Brain microvascular endothelial cell (primary cell): ENCODE results near the gene NFYA.

ENCODE experiments used
- DNase-seq: peaks from one replicate; pipeline ENCODE4 v3.0.0-alpha.2; 2020
- H3K27ac ChIP-seq: fragments of 250-450 bp; sonication (Bioruptor Pico); 2 replicates; pipeline ENCODE4 v1.5.1; 2020; ENCODE audit warnings: mild to moderate bottlenecking, moderate library complexity
- H3K27me3 ChIP-seq: fragments of 250-450 bp; sonication (Bioruptor Pico); replicated peaks from 2 replicates; pipeline ENCODE4 v1.5.1; 2020; ENCODE audit warnings: mild to moderate bottlenecking
- H3K36me3 ChIP-seq: fragments of 250-450 bp; sonication (Bioruptor Pico); replicated peaks from 2 replicates; pipeline ENCODE4 v1.5.1; 2020; ENCODE audit warnings: mild to moderate bottlenecking
- H3K4me3 ChIP-seq: 2 replicates; pipeline ENCODE4 v1.5.1; 2011; ENCODE audit warnings: low read depth, mild to moderate bottlenecking, control low read depth, low read length, moderate library complexity
- in situ Hi-C: cut with HindIII; loops from 2 replicates; pipeline ENCODE4 v1.10.0; 2017; ENCODE audit warnings: low sequenced_read_pairs, low pct_ligation_motif_present
- TF ChIP-seq, protein P1 (sequence below): IDR thresholded peaks from 2 replicates; pipeline ENCODE4 v1.5.1; 2011; ENCODE audit warnings: low read depth, mild to moderate bottlenecking, moderate library complexity, low read length, control low read depth, inconsistent platforms; ENCODE audit errors: missing control alignments

Gene NFYA

GRCh38 chr6:41042226-41043055 lies 30.3 kb upstream of the NFYA start, which contains the start of gene TSPO2:
Gene TSPO2, plus strand, starts transcription at chr6:41042467. Its CDS starts 519 bp downstream, at chr6:41042986.
- in situ Hi-C loops: no loop called here
- Histone ChIP-seq H3K27me3 (no peaks in the 10 kb centered on the region), H3K4me3 (no peak within 1 kb of the TSS), H3K27ac (no peak within 1 kb of the TSS), H3K36me3 (no peaks in the 10 kb centered on the region)
- TF ChIP-seq, protein P1, sequence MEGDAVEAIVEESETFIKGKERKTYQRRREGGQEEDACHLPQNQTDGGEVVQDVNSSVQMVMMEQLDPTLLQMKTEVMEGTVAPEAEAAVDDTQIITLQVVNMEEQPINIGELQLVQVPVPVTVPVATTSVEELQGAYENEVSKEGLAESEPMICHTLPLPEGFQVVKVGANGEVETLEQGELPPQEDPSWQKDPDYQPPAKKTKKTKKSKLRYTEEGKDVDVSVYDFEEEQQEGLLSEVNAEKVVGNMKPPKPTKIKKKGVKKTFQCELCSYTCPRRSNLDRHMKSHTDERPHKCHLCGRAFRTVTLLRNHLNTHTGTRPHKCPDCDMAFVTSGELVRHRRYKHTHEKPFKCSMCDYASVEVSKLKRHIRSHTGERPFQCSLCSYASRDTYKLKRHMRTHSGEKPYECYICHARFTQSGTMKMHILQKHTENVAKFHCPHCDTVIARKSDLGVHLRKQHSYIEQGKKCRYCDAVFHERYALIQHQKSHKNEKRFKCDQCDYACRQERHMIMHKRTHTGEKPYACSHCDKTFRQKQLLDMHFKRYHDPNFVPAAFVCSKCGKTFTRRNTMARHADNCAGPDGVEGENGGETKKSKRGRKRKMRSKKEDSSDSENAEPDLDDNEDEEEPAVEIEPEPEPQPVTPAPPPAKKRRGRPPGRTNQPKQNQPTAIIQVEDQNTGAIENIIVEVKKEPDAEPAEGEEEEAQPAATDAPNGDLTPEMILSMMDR: no peak
- no peak for DNase-seq

- Histone ChIP-seq H3K27me3 (no peaks in the 10 kb centered on the region), H3K36me3 (no peaks in the 10 kb centered on the region), H3K27ac (no peak overlapping the region), H3K4me3 (no peak overlapping the region)
- no peak for DNase-seq
- in situ Hi-C loops: no loop called here
- TF ChIP-seq, protein P1: no peak
These were observed 29.6 kb upstream of the NFYA start for GRCh38 chr6:41043151-41043550.

DNA sequence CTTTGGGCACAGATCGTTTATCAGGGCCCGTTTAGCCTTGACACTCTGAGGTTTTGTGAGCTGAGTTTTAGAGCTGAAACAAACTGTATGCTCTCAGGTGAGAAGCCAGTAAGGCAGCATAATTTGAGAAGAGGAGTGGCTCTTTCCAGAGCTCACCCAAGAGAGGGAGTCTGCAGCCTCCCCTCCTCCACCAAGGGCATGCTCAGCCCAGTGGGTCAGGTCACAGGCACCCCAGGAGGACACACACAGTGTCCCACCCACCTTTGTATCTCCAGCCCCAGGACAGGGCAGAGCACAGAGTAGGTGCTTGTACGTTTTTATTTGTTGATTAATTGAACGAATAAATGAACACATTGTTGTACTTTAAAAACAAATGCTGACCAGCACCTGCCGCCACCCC lies 27.1 kb upstream of the NFYA start:
- Histone ChIP-seq H3K27me3 (no peaks in the 10 kb centered on the region), H3K4me3 (no peak overlapping the region), H3K36me3 (no peaks in the 10 kb centered on the region), H3K27ac (no peak overlapping the region)
- no peak for DNase-seq
- TF ChIP-seq, protein P1: no peak
- in situ Hi-C loops: no loop called here

DNA sequence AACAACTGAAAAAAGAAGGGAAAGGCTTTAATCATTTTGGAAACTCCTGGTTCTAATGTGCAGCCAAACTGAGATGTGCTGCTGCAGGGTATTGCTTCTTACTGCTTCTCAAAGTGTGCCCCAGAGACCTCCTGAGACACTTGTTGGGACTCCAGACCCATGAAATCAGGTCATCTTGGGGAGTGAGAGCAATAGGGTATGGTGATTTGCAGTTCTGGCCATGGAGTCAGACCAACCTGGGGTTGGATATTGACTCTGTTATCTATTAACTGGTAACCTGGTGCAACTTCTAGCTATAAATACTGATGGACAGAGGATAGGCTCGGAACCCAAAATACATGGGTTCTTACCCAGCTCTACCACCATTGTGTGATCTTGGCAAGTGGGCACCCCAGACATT lies 26.7 kb upstream of the NFYA start:
- no peak overlapping the region for H3K27ac ChIP-seq
- TF ChIP-seq, protein P1: no peak
- no peak overlapping the region for H3K4me3 ChIP-seq
- no peaks in the 10 kb centered on the region for H3K27me3 ChIP-seq
- no peak for DNase-seq
- no peaks in the 10 kb centered on the region for H3K36me3 ChIP-seq
- in situ Hi-C loops: no loop called here

DNA sequence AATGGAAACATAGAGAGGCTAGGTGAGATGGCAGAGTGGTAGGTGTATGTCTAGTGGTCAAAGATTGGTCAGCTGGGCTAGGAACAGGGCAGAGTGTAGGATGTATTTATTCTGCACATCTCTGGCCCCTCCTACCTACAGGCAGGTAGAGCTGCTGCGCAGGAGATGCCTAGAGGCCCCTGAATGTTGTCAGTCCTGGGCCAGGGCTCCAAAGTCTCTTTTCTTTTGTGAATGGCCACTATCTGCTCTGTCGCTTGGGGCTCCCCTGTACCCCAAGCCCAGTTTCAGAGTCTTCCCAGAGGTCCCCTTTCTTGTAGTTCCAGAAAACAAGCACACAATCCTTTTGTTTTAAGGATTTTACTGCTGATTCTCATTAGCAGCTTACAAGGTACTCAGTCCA lies 25.5 kb upstream of the NFYA start:
- H3K36me3 ChIP-seq: no peaks in the 10 kb centered on the region
- no peak overlapping the region for H3K4me3 ChIP-seq
- in situ Hi-C loops: no loop called here
- DNase-seq: no peak
- TF ChIP-seq, protein P1: no peak
- H3K27ac ChIP-seq: no peak overlapping the region
- H3K27me3 ChIP-seq: no peaks in the 10 kb centered on the region
